Endodermal cell (in vitro differentiated cells): ENCODE measurements around the gene TFPT. TPM values are rescaled to one million over a fixed set of nuclear protein-coding genes. Genes with fewer than 3 reads are reported as not detected.

Experiments used
- DNase-seq: peaks from one replicate; pipeline ENCODE4 v3.0.0-alpha.2; 2017
- H3K27ac ChIP-seq: 2 replicates; pipeline ENCODE4 v1.5.1; 2013; ENCODE audit warnings: mild to moderate bottlenecking, low read depth, low read length, moderate library complexity
- H3K27me3 ChIP-seq: 2 replicates; pipeline ENCODE4 v1.6.1; 2013; ENCODE audit warnings: mild to moderate bottlenecking, low read length, moderate library complexity; ENCODE audit not compliant: insufficient read depth, control insufficient read depth, poor library complexity, severe bottlenecking
- H3K36me3 ChIP-seq: 2 replicates; pipeline ENCODE4 v1.7.0; 2013; ENCODE audit warnings: mild to moderate bottlenecking, low read length, moderate library complexity; ENCODE audit not compliant: control insufficient read depth, insufficient read depth
- H3K4me1 ChIP-seq: one replicate; pipeline ENCODE4 v1.7.0; 2013; ENCODE audit warnings: low read length; ENCODE audit not compliant: control insufficient read depth, insufficient read depth
- H3K4me3 ChIP-seq: 2 replicates; pipeline ENCODE4 v1.5.1; 2013; ENCODE audit warnings: mild to moderate bottlenecking, low read length, moderate library complexity
- H3K9ac ChIP-seq: 2 replicates; pipeline ENCODE4 v1.6.1; 2013; ENCODE audit warnings: mild to moderate bottlenecking, low read length, moderate library complexity; ENCODE audit not compliant: poor library complexity, severe bottlenecking; ENCODE audit errors: extremely low read depth
- H3K9me3 ChIP-seq: 2 replicates; pipeline ENCODE4 v1.6.1; 2013; ENCODE audit warnings: mild to moderate bottlenecking, low read length, moderate library complexity; ENCODE audit not compliant: control insufficient read depth
- H3K27ac Mint-ChIP-seq: 2 replicates; pipeline ENCODE4 v1.8.0; 2020; ENCODE audit warnings: mixed read lengths
- H3K27me3 Mint-ChIP-seq: 2 replicates; pipeline ENCODE4 v1.8.0; 2021; ENCODE audit warnings: mild to moderate bottlenecking, mixed read lengths; ENCODE audit not compliant: insufficient read depth
- H3K36me3 Mint-ChIP-seq: 2 replicates; pipeline ENCODE4 v1.8.0; 2020; ENCODE audit warnings: low read depth, mixed read lengths
- H3K4me1 Mint-ChIP-seq: 2 replicates; pipeline ENCODE4 v1.8.0; 2020; ENCODE audit warnings: mixed read lengths
- H3K4me3 Mint-ChIP-seq: 2 replicates; pipeline ENCODE4 v1.8.0; 2020; ENCODE audit warnings: mild to moderate bottlenecking, moderate library complexity, mixed read lengths
- H3K9me3 Mint-ChIP-seq: 2 replicates; pipeline ENCODE4 v1.8.0; 2020; ENCODE audit warnings: mild to moderate bottlenecking, mixed read lengths
- WGBS, 2 experiments: methylation state at CpG; one replicate each; pipeline versions ENCODE4 v1.1.5 to v1.1.7; 2013; ENCODE audit warnings: missing lambda C conversion rate in 2 of 2, mixed read lengths in 1 of 2; ENCODE audit not compliant: insufficient coverage in 1 of 2, insufficient read length in 1 of 2; 5-methylcytosine and 5-hydroxymethylcytosine counted together
- total RNA-seq, 2 donors: library from RNA; stranded (reverse); fragmentation: NEBNext Ultra II Directional in 1 of 2; extraction: Animal tissue kit (Norgen Biotek cat#: 25700) in 1 of 2; gene quantifications; 2 replicates in 1 of 2; 3 replicates in 1 of 2; pipeline ENCODE4 v1.2.1, GENCODE V29; 2021
- TF ChIP-seq, protein P1 (sequence below): fragments of 200-600 bp; sonication (generic); conservative IDR thresholded peaks from 2 replicates; pipeline ENCODE4 v1.5.0; 2021; ENCODE audit warnings: antibody characterized with exemption, mild to moderate bottlenecking

Gene TFPT
- total RNA-seq, 2 donors from 2014 or later, result 19.5 to 21.6 TPM

DNA sequence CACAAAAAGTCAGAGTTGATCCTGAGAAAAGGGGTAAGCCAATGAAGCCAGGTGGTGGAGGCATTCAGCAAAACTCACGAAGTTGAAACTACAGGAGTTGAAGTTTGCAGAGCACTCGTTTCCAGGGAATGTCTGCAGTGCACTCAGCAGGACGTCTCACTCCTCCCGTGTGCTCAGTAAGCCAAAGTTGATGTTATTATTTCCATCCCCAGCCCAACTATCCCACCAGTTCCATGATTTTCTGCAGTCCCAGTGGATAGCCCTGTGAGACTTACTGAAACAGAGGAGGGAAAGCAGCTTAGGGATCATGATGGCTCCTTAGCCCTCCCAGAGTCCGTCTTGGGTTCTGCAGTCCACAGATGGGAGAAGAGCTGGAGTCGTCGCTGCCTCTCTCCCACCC lies 34.4 kb downstream of the TFPT start, which contains the start of gene TARM1:
Gene TARM1, minus strand, starts transcription at position 334 of the 400 bp plus-strand sequence. Its CDS starts 25 bp downstream, at position 309.
- Histone ChIP-seq H3K27ac (no peak within 1 kb of the TSS), H3K27me3 (no peaks in the 10 kb centered on the region), H3K9ac (no peak within 1 kb of the TSS), H3K4me3 (no peak within 1 kb of the TSS), H3K36me3 (no peaks in the 10 kb centered on the region), H3K9me3 (peaks cover 15% of the 10 kb centered on the region), H3K4me1 (no peaks in the 10 kb centered on the region)
- Mint-ChIP-seq H3K27ac (no peak within 1 kb of the TSS), H3K27me3 (peaks cover 16% of the 10 kb centered on the region), H3K9me3 (peaks cover 30% of the 10 kb centered on the region), H3K36me3 (no peaks in the 10 kb centered on the region), H3K4me3 (no peak within 1 kb of the TSS), H3K4me1 (no peaks in the 10 kb centered on the region)
- TF ChIP-seq, protein P1, sequence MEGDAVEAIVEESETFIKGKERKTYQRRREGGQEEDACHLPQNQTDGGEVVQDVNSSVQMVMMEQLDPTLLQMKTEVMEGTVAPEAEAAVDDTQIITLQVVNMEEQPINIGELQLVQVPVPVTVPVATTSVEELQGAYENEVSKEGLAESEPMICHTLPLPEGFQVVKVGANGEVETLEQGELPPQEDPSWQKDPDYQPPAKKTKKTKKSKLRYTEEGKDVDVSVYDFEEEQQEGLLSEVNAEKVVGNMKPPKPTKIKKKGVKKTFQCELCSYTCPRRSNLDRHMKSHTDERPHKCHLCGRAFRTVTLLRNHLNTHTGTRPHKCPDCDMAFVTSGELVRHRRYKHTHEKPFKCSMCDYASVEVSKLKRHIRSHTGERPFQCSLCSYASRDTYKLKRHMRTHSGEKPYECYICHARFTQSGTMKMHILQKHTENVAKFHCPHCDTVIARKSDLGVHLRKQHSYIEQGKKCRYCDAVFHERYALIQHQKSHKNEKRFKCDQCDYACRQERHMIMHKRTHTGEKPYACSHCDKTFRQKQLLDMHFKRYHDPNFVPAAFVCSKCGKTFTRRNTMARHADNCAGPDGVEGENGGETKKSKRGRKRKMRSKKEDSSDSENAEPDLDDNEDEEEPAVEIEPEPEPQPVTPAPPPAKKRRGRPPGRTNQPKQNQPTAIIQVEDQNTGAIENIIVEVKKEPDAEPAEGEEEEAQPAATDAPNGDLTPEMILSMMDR, result no peak
- no peak for DNase-seq
- WGBS, 2 experiments, result 91 to 92% methylated on average over 6 to 7 of the region's 7 CpGs

DNA sequence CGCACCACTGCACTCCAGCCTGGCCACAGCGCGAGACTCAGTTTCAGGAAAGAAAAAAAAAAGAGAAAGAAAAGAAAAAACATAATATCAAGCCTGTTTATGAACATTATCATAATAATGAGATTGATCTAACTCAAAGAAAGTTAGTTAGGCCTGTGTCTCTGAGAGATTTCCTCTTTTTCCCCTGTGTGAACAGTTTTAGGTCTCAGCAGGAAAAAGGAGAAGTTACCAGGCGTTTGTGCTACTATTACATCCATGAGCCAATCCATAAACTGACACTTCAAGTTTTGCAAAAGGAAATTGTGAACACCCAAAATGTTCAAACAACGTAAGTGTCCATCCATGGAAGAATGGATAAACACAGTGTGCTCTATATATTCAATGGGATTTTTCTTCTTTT lies 38.1 kb downstream of the TFPT start:
- Histone ChIP-seq H3K4me3 (no peak overlapping the region), H3K27ac (no peak overlapping the region), H3K9ac (no peak overlapping the region), H3K27me3 (no peaks in the 10 kb centered on the region), H3K36me3 (no peaks in the 10 kb centered on the region), H3K4me1 (no peaks in the 10 kb centered on the region), H3K9me3 (peaks cover 6% of the 10 kb centered on the region)
- Mint-ChIP-seq H3K36me3 (no peaks in the 10 kb centered on the region), H3K27me3 (peaks cover 10% of the 10 kb centered on the region), H3K4me1 (no peaks in the 10 kb centered on the region), H3K4me3 (no peak overlapping the region), H3K9me3 (peaks cover 22% of the 10 kb centered on the region), H3K27ac (no peak overlapping the region)
- no peak for DNase-seq
- TF ChIP-seq, protein P1, result no peak
- 86 to 94% methylated on average over 1 to 3 of the region's 5 CpGs for WGBS, 2 experiments

DNA sequence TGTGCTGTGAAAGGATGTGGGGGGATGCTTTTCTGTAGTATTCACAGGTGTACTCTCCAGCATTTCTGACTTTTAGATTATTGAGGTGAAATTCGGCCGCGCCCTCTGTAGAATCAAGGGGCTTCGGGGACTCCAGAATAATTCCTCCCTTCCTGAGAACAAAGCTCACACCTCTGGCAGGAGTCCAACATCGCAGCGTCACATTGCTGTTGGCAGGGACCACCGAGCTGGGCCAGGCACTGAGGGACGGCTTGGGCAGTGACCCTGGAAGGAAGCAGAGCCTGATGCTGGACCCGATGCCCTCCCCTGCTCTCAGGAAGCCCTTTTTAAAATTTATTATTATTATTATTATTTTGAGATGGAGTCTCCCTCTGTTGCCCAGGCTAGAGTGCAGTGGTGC lies 40.6 kb downstream of the TFPT start:
- no peaks in the 10 kb centered on the region for H3K4me1 ChIP-seq
- H3K4me3 ChIP-seq, result no peak overlapping the region
- no peak overlapping the region for H3K27ac ChIP-seq
- Mint-ChIP-seq H3K4me1 (no peaks in the 10 kb centered on the region), H3K9me3 (peaks cover 7% of the 10 kb centered on the region), H3K36me3 (no peaks in the 10 kb centered on the region), H3K4me3 (no peak overlapping the region), H3K27me3 (peaks cover 7% of the 10 kb centered on the region), H3K27ac (no peak overlapping the region)
- TF ChIP-seq, protein P1, result no peak
- no peaks in the 10 kb centered on the region for H3K27me3 ChIP-seq
- H3K9me3 ChIP-seq, result no peaks in the 10 kb centered on the region
- no peaks in the 10 kb centered on the region for H3K36me3 ChIP-seq
- WGBS, 2 experiments, result 99 to 100% methylated on average over 2 to 8 of the region's 9 CpGs
- DNase-seq, result no peak
- no peak overlapping the region for H3K9ac ChIP-seq
